MM.1S (cell line): ENCODE measurements around the gene CXorf49B.

Experiments used
- DNase-seq: peaks from one replicate; pipeline ENCODE4 v3.0.0-alpha.2; 2015
- H2AFZ ChIP-seq: fragments of 300-600 bp; sonication (generic); 2 replicates; pipeline ENCODE4 v1.6.0; 2016; ENCODE audit warnings: antibody characterized with exemption, low read length
- H3F3A ChIP-seq: fragments of 300-600 bp; sonication (generic); 2 replicates; pipeline ENCODE4 v1.6.1; 2016; ENCODE audit warnings: mild to moderate bottlenecking, antibody characterized with exemption, low read length, moderate library complexity, mixed read lengths; ENCODE audit not compliant: insufficient read depth
- H3K27ac ChIP-seq: fragments of 300-600 bp; sonication (generic); 2 replicates; pipeline ENCODE4 v1.5.1; 2016; ENCODE audit warnings: mild to moderate bottlenecking, low read length
- H3K27me3 ChIP-seq: fragments of 300-600 bp; sonication (generic); replicated peaks from 2 replicates; pipeline ENCODE4 v1.6.0; 2016; ENCODE audit warnings: low read length; ENCODE audit not compliant: insufficient read depth
- H3K36me3 ChIP-seq: fragments of 300-600 bp; sonication (generic); replicated peaks from 2 replicates; pipeline ENCODE4 v1.6.1; 2016; ENCODE audit warnings: mild to moderate bottlenecking, low read length, mixed read lengths; ENCODE audit not compliant: insufficient read depth
- H3K4me1 ChIP-seq: fragments of 300-600 bp; sonication (generic); 2 replicates; pipeline ENCODE4 v1.6.1; 2016; ENCODE audit warnings: low read length, mixed read lengths
- H3K4me2 ChIP-seq: fragments of 300-600 bp; sonication (generic); 2 replicates; pipeline ENCODE4 v1.6.0; 2016; ENCODE audit warnings: low read depth, low read length
- H3K4me3 ChIP-seq: fragments of 300-600 bp; sonication (generic); 2 replicates; pipeline ENCODE4 v1.5.1; 2016; ENCODE audit warnings: low read length, mixed read lengths
- H3K79me2 ChIP-seq: fragments of 300-600 bp; sonication (generic); 2 replicates; pipeline ENCODE4 v1.6.1; 2016; ENCODE audit warnings: mixed run types, low read length, mixed read lengths
- H3K9ac ChIP-seq: fragments of 300-600 bp; sonication (generic); 2 replicates; pipeline ENCODE4 v1.6.1; 2016; ENCODE audit warnings: low read length, mixed read lengths
- H3K9me2 ChIP-seq: fragments of 300-600 bp; sonication (generic); replicated peaks from 2 replicates; pipeline ENCODE4 v1.6.1; 2016; ENCODE audit warnings: mild to moderate bottlenecking, low read length, mixed read lengths; ENCODE audit not compliant: insufficient read depth
- H3K9me3 ChIP-seq: fragments of 300-600 bp; sonication (generic); replicated peaks from 2 replicates; pipeline ENCODE4 v1.6.1; 2016; ENCODE audit warnings: mild to moderate bottlenecking, low read length, mixed read lengths; ENCODE audit not compliant: insufficient read depth
- H4K20me1 ChIP-seq: fragments of 300-600 bp; sonication (generic); 2 replicates; pipeline ENCODE4 v1.6.1; 2016; ENCODE audit warnings: mild to moderate bottlenecking, low read length, moderate library complexity, mixed read lengths; ENCODE audit not compliant: insufficient read depth
- CTCF ChIP-seq: fragments of 300-600 bp; sonication (generic); IDR thresholded peaks from 2 replicates; pipeline ENCODE4 v1.5.1; 2016; ENCODE audit warnings: antibody characterized with exemption, low read length, mixed read lengths
- EZH2 ChIP-seq: fragments of 300-600 bp; sonication (generic); optimal IDR thresholded peaks from 2 replicates; pipeline ENCODE3; 2017; ENCODE audit warnings: low read depth, mild to moderate bottlenecking, antibody characterized with exemption, low read length, mixed read lengths
- EZH2phosphoT487 ChIP-seq: fragments of 300-600 bp; sonication (generic); IDR thresholded peaks from 2 replicates; pipeline ENCODE4 v1.6.1; 2018; ENCODE audit warnings: antibody characterized with exemption, low read length

The CXorf49B gene

GRCh38 chrX:71815906-71816156, 52.7 kb downstream of the CXorf49B start:
- Histone ChIP-seq H3K9me3 (no peaks in the 10 kb centered on the region), H3K36me3 (no peaks in the 10 kb centered on the region), H4K20me1 (no peaks in the 10 kb centered on the region), H3K4me2 (no peak overlapping the region), H3K9ac (no peak overlapping the region), H3K4me3 (no peak overlapping the region), H3F3A (no peaks in the 10 kb centered on the region), H3K27ac (no peak overlapping the region), H3K9me2 (no peaks in the 10 kb centered on the region), H2AFZ (no peak overlapping the region), H3K79me2 (no peaks in the 10 kb centered on the region), H3K4me1 (no peaks in the 10 kb centered on the region), H3K27me3 (no peaks in the 10 kb centered on the region)
- no peak for DNase-seq
- TF ChIP-seq EZH2 (no peak), EZH2phosphoT487 (no peak), CTCF (no peak)
